NCI-H187 (cell line): ENCODE data around the gene VPS13D.
"Not testable (repeated sequence)": the region's sequence is repeated elsewhere in the genome, so short reads cannot be mapped to it uniquely, and the experiment has no call there.

ENCODE experiments used
- DNase-seq, 2 experiments: peaks; one replicate each; lab custom pipeline; 2025; lab: John Stamatoyannopoulos, UW

The VPS13D gene

GRCh38 chr1:12450090-12450755, 220.4 kb downstream of the VPS13D start:
- DNase-seq = no peak

- no peak for DNase-seq
Measured at GRCh38 chr1:12450756-12451559, 221.1 kb downstream of the VPS13D start.

- DNase-seq = no peak
Measured at GRCh38 chr1:12451560-12451900, 221.7 kb downstream of the VPS13D start.

- no peak for DNase-seq
Measured at GRCh38 chr1:12452262-12452661, 222.4 kb downstream of the VPS13D start.

- DNase-seq = no peak
Measured at GRCh38 chr1:12453400-12454343, 223.8 kb downstream of the VPS13D start.

GRCh38 chr1:12454406-12455391, 224.9 kb downstream of the VPS13D start:
- peak in 1 of 2 experiments; percentile 3 for DNase-seq

GRCh38 chr1:12456081-12456480, 226.3 kb downstream of the VPS13D start:
- not testable (repeated sequence) for DNase-seq

GRCh38 chr1:12456979-12457378, 227.1 kb downstream of the VPS13D start:
- no peak for DNase-seq

- DNase-seq = no peak
Measured at GRCh38 chr1:12457771-12458170, 227.9 kb downstream of the VPS13D start.

- DNase-seq = no peak
Measured at GRCh38 chr1:12458571-12458970, 228.7 kb downstream of the VPS13D start.

- no peak for DNase-seq
Measured at GRCh38 chr1:12460121-12460520, 230.3 kb downstream of the VPS13D start.

- DNase-seq = no peak
Measured at GRCh38 chr1:12460911-12461621, 231.2 kb downstream of the VPS13D start.

- no peak for DNase-seq
Measured at GRCh38 chr1:12461754-12462153, 231.9 kb downstream of the VPS13D start.

- no peak for DNase-seq
Measured at GRCh38 chr1:12462586-12462985, 232.8 kb downstream of the VPS13D start.

GRCh38 chr1:12464045-12464461, 234.2 kb downstream of the VPS13D start:
- DNase-seq = no peak

GRCh38 chr1:12464598-12465056, 234.8 kb downstream of the VPS13D start:
- no peak for DNase-seq

- no peak for DNase-seq
Measured at GRCh38 chr1:12465126-12465525, 235.3 kb downstream of the VPS13D start.

- no peak for DNase-seq
Measured at GRCh38 chr1:12466816-12467215, 237.0 kb downstream of the VPS13D start.

- no peak for DNase-seq
Measured at GRCh38 chr1:12467570-12468286, 237.9 kb downstream of the VPS13D start.

GRCh38 chr1:12468323-12468722, 238.5 kb downstream of the VPS13D start:
- no peak for DNase-seq
